HG03159 (cell line): ENCODE data around the gene GPR143.
"Not testable (repeated sequence)": the region's sequence is repeated elsewhere in the genome, so short reads cannot be mapped to it uniquely, and the experiment has no call there.

Experiments used
- ATAC-seq: cut with Tn5 transposase; IDR thresholded peaks from one replicate; pipeline ENCODE4 v1.9.1; 2021; ENCODE audit warnings: mild to moderate bottlenecking, moderate library complexity; ENCODE audit not compliant: unreplicated experiment

Gene GPR143

GRCh38 chrX:9765737-9766097, at the start of gene GPR143:
GPR143 (minus strand) TSS chrX:9765847; CDS start chrX:9765817, 30 bp downstream.
- ATAC-seq, result no peak

- ATAC-seq, result not testable (repeated sequence)
Measured at GRCh38 chrX:9811086-9811485, 45.4 kb upstream of the GPR143 start.

DNA sequence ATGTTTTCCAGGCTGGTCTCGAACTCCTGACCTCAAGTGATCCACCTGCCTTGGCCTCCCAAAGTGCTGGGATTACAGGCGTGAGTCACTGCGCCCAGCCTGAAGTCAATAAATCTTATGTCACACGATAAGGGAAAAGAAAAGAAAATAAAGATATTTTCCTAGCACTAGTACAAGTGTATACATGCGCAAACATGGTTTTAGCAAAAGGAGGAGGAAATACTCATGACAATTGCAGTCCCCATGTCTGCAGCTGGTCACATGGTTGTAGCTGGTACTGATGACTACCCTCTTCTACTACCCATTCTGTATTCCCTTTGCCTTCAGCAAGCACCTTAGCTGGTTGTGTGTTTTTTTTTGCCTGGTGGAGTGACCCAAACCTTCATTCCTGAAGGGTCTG, 44.2 kb upstream of the GPR143 start:
- not testable (repeated sequence) for ATAC-seq

DNA sequence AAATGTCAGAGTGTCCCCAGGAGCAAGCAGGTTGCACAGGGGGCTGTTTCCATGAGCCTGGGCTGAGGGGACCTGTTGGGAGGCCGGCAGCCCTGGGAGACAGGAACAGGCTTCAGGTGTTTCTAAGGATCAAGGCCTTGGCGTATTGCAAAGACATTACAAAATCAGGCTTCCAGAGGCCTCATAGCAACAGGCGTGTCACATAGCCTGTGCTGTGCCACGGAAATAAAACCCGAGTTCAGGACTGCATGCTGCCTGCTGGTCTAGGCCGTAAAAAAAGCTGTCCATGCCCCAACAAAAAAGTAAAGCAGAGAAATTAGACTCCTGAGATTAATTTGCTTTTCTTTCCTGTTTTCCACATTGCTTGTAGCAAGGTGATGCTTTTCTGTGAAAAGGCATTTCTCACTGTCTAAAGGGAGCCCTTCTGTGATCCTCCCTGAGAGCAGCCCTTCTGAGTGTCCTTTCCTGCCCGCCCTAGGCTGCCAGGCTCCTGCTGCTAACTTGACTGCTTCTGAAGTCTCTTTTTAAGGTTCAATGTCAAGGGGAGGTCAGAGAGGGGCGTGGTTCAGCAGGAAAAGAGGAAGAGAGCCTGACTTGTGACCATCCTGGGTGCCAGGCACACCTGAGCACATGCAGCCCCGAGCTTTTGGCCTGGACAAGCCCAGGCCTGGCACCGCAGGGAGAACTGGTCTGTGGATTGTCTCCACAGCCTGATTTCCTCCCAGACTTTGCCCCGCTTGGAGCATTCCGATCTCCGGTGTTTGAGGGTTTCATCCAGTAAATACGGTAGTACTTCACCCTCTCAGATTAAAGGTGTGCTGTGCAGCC, 41.9 kb upstream of the GPR143 start:
- ATAC-seq, result no peak

DNA sequence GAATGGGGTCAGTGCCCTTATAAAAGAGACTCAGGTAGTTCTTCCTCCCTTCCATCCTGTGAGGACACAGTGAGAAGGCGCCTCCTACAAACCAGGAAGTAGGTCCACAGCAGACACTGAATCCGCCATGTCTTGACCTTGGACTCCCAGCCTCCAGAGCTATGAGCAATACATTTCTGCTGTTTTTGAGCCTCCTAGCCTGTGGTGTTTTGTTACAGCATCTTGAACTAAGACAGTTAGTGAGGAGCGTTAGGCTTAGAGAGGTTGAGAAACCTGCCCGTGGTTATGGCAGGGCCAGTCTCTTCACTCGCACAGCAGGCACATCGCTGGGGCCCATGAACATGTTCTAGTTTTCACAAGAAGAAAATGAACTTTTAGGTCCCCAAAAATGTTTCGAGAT, 40.3 kb upstream of the GPR143 start:
- ATAC-seq, result no peak

DNA sequence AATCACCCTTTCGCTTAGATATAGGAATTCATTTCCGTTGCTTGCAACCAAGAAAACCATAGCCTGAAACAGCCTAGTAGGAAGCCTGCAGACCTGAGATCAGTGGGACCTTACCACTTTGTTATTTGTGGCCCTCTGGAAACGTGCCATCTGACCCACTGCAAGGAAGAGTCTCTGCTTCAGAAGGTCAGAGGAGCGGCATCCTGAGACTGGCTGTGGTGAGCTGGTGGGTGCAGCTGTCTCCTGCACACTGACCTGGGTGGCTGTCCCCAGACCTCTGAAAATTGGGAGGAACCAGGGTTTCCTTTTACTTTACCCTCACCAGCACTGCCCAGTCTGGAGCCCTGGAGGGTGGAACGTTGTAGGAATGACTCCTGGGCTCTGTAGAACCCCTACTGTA, 38.8 kb upstream of the GPR143 start:
- no peak for ATAC-seq

DNA sequence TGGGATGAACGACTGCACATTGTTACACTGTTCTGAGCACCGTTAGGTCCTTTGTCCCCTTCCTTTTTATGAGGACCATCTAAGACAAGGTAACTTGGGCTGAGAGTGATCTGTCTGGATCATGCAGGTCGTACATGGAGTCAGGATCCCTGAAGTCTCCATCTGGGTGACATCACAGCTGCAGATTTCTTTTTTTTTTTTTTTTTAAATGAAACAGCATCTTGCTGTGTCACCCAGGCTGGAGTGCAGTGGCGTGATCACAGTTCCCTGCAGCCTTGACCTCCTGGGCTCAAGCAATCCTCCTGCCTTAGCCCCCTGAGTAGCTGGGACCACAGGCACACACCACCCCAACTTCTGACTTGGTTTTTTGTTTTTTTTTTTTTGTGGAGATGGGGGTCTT, 37.1 kb upstream of the GPR143 start:
- no peak for ATAC-seq

GRCh38 chrX:9797384-9798360, 32.0 kb upstream of the GPR143 start:
- no peak for ATAC-seq

- ATAC-seq, result no peak
Measured at GRCh38 chrX:9794495-9794894, 28.8 kb upstream of the GPR143 start.

GRCh38 chrX:9790866-9791265, 25.2 kb upstream of the GPR143 start:
- ATAC-seq, result no peak

DNA sequence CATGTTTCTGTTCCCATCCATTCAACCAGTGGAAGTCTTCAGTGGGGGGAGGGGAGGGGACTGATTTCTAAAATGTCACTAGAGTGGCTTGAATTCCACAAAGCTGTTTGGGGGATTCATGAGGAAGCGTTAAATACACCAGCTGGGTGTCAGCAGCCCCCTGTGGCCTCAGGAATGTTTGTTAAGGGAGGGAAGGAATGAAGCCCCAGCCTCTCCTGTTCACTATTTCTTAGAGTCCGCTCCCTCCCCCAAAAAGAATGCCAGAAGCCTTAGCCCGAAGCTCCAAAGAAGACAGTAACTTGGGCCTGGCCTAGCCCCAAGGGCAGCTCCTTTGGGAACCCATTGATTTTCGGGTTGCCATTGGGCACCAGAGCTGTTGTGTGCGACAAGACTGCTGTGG, 23.9 kb upstream of the GPR143 start:
- ATAC-seq, result no peak

GRCh38 chrX:9788911-9789310, 23.3 kb upstream of the GPR143 start:
- ATAC-seq, result no peak

DNA sequence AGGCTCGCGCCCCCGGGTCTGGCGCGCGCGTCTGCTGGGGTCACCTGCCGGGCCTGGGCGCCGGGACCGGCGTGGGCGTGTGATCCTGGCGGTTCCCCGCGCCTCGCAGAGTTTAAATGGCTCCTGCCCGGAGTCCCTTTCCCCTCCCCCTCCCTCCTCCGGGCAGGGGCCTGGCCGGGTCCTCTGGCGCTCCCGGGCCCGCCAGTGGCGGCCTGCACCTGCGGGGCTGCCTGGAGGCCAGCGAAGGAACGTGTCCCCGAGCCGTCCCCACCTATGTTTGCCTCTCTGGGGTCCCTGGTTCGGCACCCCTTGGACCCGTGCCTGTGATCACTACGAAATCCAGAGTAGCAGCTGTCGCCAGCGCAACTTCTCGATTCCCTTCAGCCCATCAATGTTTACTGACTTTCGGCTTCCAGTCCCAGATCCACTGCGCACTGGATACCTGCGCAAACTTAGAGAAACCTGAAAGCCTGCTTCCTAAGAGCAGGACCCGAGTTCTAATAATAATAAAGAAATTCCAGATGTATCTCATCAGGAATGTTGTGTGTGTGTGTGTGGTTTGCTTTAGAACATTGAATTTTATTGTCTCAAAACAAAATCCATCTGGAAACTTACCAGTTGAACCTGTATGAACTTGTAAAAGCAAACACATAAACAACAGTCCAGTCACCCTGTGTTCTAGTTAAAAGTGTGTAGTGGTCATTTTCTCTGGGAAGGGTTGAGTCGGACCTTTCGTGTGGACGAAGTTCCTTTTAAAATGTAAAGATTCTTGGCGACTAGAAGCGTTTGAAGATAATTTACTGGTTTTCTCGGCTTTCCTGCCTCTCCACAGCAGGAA, 21.4 kb upstream of the GPR143 start:
- no peak for ATAC-seq

DNA sequence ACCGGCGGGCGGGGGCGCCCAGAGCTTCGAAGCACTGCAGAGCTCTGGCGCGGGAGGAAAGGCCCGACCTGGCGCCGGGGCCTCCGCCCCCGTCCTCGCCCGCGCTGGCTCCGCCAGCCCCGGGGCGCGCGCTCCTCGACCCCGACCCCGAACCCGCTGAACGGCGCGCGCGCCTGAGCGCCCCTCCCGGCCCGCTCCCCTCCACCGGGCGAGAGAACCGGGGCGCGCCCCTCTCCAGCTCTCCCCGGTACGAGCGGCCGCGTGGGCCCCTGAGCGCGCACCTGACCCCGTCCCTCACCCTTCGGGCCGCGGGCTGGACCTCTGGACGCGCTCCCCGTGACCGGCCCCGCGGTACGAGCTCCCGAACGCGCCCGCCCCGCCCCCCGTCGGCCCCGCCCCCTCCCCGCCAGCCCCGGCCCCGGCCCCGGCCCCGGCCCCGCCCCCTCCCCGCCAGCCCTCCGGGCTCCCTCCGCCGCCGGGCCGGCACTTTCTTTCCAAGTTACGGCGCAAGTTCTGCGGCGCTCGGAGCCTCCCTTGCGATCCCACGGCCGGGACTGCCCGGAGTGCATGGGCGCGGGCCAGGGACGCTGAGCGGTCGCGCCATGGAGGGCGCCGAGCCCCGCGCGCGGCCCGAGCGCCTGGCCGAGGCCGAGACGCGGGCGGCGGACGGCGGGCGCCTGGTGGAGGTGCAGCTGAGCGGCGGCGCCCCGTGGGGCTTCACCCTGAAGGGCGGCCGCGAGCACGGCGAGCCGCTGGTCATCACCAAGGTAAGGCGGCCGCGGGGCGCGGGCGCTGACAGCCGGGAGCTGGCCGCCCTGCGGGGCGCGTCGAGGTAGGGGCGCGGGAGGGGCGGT, 20.5 kb upstream of the GPR143 start, which contains the start of gene SHROOM2:
SHROOM2 (plus strand) TSS at position 486 of the 854 bp plus-strand sequence; CDS start at position 603, 117 bp downstream.
- no peak for ATAC-seq

- ATAC-seq, result no peak
Measured at GRCh38 chrX:9785254-9785943, 19.8 kb upstream of the GPR143 start.

GRCh38 chrX:9784332-9784731, 18.7 kb upstream of the GPR143 start:
- no peak for ATAC-seq

- no peak for ATAC-seq
Measured at GRCh38 chrX:9781941-9782340, 16.3 kb upstream of the GPR143 start.

DNA sequence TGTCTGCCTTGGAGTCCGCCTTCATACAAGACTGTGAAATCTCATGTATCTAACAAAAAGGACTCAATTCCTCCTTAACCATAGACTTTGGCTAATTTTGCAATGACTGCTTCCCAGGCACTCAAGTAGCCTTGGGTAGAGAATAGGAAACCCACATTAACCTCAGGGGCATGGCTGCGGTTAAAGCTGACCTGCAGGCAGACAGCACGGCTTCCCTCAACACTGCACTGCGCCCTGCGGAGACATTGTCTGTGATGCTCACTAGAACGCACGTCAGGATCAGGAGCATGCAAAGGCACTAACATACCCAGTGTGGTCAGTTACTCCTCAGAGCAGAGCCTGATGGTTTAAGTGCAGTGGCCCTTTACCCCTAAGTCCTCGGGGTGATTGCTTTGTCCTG, 10.3 kb upstream of the GPR143 start:
- ATAC-seq, result no peak

DNA sequence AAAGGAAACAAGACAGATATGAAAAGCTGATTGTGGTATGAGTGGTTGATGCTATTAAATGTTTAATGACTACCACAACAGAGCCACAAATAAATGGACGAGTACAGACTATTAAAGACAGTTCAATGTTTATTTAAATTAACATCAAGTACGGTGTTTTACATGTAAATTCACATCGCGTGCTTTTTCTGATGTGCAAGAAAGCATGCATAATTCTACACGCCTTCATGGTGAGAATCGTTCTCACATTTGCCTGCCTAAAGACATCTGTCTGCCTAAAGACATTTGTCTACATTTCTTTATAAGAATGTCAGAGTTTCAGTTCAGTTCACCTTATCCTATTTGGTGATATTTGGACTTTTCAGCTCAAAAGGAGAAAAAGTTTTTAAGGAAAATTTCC, 7.3 kb upstream of the GPR143 start:
- no peak for ATAC-seq
